ENCODE data around the gene XXYLT1. TPM values are rescaled to one million over a fixed set of nuclear protein-coding genes. Genes with fewer than 3 reads are reported as not detected.

XXYLT1 gene
- total and polyA plus RNA-seq, 2 of the 8 experiments (the other 6 are each of a cell fraction or from before 2014, with no cell fraction given) = 18.9 to 23.8 TPM

DNA sequence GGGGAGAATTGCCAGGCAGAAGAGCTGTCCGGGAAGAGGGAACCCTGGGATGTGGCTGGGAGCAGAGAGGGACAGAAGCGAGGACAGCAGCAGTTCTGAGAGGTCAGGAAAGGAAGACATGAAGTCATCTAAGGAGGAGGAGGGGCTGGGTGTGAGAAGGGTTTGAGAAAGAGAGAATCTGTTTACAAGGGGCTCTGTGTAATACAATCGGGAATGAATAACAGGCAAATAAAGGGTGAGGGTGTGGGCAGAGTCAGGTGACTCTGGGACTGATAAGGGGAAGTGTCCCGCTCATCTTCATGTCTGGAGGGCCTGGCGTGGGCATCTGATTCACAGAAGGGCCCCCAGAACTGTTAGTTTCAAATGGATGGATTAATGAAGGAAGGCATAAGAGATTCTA is 191.3 kb downstream of the XXYLT1 start:
- Histone ChIP-seq H3K14ac (ENCODE audit: insufficient read length) (no peak overlapping the region), H3K4me1 (replicated peaks in 1 of 4; ENCODE audit: control insufficient read depth in 3 of 4, insufficient read depth in 4 of 4, low read length in 3 of 4) (peaks cover 0 to 17% (median 11%) of the 10 kb centered on the region in 4 experiments; a peak in 5 of 7 replicates), H4K91ac (replicated peaks; ENCODE audit: insufficient read length, low read length) (no peak overlapping the region), H2BK15ac (ENCODE audit: low read length) (no peak overlapping the region), H2BK12ac (ENCODE audit: low read depth, low read length) (no peak overlapping the region), H3K18ac (ENCODE audit: extremely low read depth, low read length) (no peak overlapping the region), H3K23me2 (ENCODE audit: low read depth, low read length) (no peaks in the 10 kb centered on the region), H3K9ac (replicated peaks in 1 of 4; ENCODE audit: extremely low read depth in 1 of 4, low read depth in 3 of 4, low read length in 3 of 4) (no peak overlapping the region), H2BK5ac (ENCODE audit: low read depth, low read length) (no peak overlapping the region), H4K8ac (ENCODE audit: extremely low read depth, insufficient read depth, low read length) (no peak overlapping the region), H2BK20ac (ENCODE audit: low read length) (no peak overlapping the region), H4K20me1 (replicated peaks in 1 of 2; ENCODE audit: control insufficient read depth in 1 of 2, insufficient read depth in 2 of 2, low read length in 2 of 2) (peaks cover 1 to 4% of the 10 kb centered on the region in 2 experiments), H2AK5ac (ENCODE audit: low read depth, low read length) (no peak overlapping the region), H3K79me1 (ENCODE audit: low read depth, low read length) (no peaks in the 10 kb centered on the region; the same call in 1 of the 2 replicates), H4K5ac (ENCODE audit: insufficient read length, low read depth, low read length) (no peak overlapping the region), H3K4me2 (ENCODE audit: insufficient read depth in 1 of 2, low read depth in 2 of 2, low read length in 2 of 2) (no peak overlapping the region), H2BK120ac (replicated peaks; ENCODE audit: low read depth, low read length) (no peak overlapping the region), H3K23ac (ENCODE audit: insufficient read length) (no peak overlapping the region), H3K56ac (replicated peaks; ENCODE audit: insufficient read length, low read depth, low read length) (no peak overlapping the region), H3K27ac (ENCODE audit: low read depth, low read length) (no peak overlapping the region), H2AFZ (ENCODE audit: low read length) (no peak overlapping the region), H3K4ac (replicated peaks; ENCODE audit: insufficient read length, low read depth, low read length) (no peak overlapping the region), H3K79me2 (ENCODE audit: control insufficient read depth in 1 of 2, insufficient read depth in 2 of 2, low read length in 2 of 2) (no peaks in the 10 kb centered on the region), H3K36me3 (ENCODE audit: control insufficient read depth in 2 of 4, insufficient read depth in 4 of 4, low read length in 3 of 4) (no peaks in the 10 kb centered on the region), H3K9me3 (ENCODE audit: insufficient read depth in 2 of 2, low read depth in 1 of 2, low read length in 1 of 2) (no peaks in the 10 kb centered on the region), H3K4me3 (ENCODE audit: extremely low read depth in 1 of 4, insufficient read depth in 2 of 4, low read depth in 3 of 4, low read length in 4 of 4) (no peak overlapping the region), H3K27me3 (replicated peaks in 1 of 4; ENCODE audit: control insufficient read depth in 3 of 4, extremely low read depth in 1 of 4, insufficient read depth in 3 of 4, low read length in 3 of 4) (no peaks in the 10 kb centered on the region)
- 88% methylated on average over 5 of the region's 5 CpGs; no CpG with 5 or more reads in 1 of the 2 experiments for WGBS, 2 experiments (ENCODE audit: extremely low coverage in 1 of 2, insufficient coverage in 1 of 2, insufficient read length in 1 of 2, insufficient replicate concordance in 2 of 2, low coverage in 1 of 2, low lambda C conversion rate in 2 of 2, missing lambda C conversion rate in 1 of 2)
- TF ChIP-seq CHD2 (IDR thresholded peaks at IDR 0.05; ENCODE audit: low read length) = no peak
- no peak for TF ChIP-seq POLR2A (IDR thresholded peaks at IDR 0.05; ENCODE audit: control extremely low read depth in 1 of 2, low read depth in 2 of 2, low read length in 2 of 2)
- TF ChIP-seq E2F6 (IDR thresholded peaks at IDR 0.05) = no peak
- no peak for TF ChIP-seq ASH2L (IDR thresholded peaks at IDR 0.05; ENCODE audit: low read length)
- TF ChIP-seq TAF1 (IDR thresholded peaks at IDR 0.05; ENCODE audit: low read depth, low read length) = no peak
- TF ChIP-seq, protein P1, sequence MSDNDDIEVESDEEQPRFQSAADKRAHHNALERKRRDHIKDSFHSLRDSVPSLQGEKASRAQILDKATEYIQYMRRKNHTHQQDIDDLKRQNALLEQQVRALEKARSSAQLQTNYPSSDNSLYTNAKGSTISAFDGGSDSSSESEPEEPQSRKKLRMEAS (IDR thresholded peaks at IDR 0.05) = no peak
- TF ChIP-seq BRCA1 (IDR thresholded peaks at IDR 0.05; ENCODE audit: low read depth, low read length) = no peak
- TF ChIP-seq CBX5 (IDR thresholded peaks at IDR 0.05; ENCODE audit: low read depth, low read length) = no peak
- TF ChIP-seq, protein P2, sequence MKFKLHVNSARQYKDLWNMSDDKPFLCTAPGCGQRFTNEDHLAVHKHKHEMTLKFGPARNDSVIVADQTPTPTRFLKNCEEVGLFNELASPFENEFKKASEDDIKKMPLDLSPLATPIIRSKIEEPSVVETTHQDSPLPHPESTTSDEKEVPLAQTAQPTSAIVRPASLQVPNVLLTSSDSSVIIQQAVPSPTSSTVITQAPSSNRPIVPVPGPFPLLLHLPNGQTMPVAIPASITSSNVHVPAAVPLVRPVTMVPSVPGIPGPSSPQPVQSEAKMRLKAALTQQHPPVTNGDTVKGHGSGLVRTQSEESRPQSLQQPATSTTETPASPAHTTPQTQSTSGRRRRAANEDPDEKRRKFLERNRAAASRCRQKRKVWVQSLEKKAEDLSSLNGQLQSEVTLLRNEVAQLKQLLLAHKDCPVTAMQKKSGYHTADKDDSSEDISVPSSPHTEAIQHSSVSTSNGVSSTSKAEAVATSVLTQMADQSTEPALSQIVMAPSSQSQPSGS (IDR thresholded peaks at IDR 0.05; ENCODE audit: low read length) = no peak
- no peak for TF ChIP-seq EGR1 (IDR thresholded peaks at IDR 0.05; ENCODE audit: borderline replicate concordance, low read depth, low read length)
- ChIA-PET POLR2A (ENCODE audit: partially characterized antibody) (interaction anchor here (1.1 kb wide), 1 partner anchor 16 kb away, joined by 4 read pairs; no protein-coding TSS in a partner anchor), CTCF (ENCODE audit: partially characterized antibody) (interaction anchor here (1.0 to 2.8 kb wide), 3 partner anchors 21 to 40 kb away, joined by 3 to 9 read pairs (median 8); no protein-coding TSS in a partner anchor)
- no peak for FAIRE-seq
- DNase-seq (ENCODE audit: low read depth in 1 of 2, low spot score in 2 of 2) = no peak
